ENCODE measurements around the gene NRGN. TPM values are rescaled to one million over a fixed set of nuclear protein-coding genes. Genes with fewer than 3 reads are reported as not detected.
A peak's percentile ranks its signal among the peaks of the same experiment; 100 is the strongest.

NRGN gene
- total and polyA plus RNA-seq, 2 of the 4 experiments (the other 2 are of a cell fraction) = 0.54 to 24.8 TPM

GRCh38 chr11:124793466-124794278, 53.9 kb downstream of the NRGN start:
- no peak overlapping the region for H3K56ac ChIP-seq (ENCODE audit: extremely low read depth, insufficient read depth, low read length)
- no peak overlapping the region for H2AFZ ChIP-seq (replicated peaks; ENCODE audit: low read length, poor library complexity)
- no peaks in the 10 kb centered on the region for H3K27me3 ChIP-seq (ENCODE audit: control insufficient read depth, insufficient read depth, low read length)
- no peak overlapping the region for H4K8ac ChIP-seq (ENCODE audit: low read depth in 2 of 2, low read length in 2 of 2)
- WGBS, 2 experiments (ENCODE audit: extremely low coverage in 2 of 2, insufficient read length in 1 of 2) = no CpG with 5 or more reads among the region's 2 CpGs
- intact Hi-C loops (cut with micrococcal nuclease) (loop anchor here (1.0 kb wide), 1 partner anchor 124 kb away; no protein-coding TSS in a partner anchor), in situ Hi-C loops (cut with MboI; ENCODE audit: low sequenced_read_pairs) (no loop called here), dilution Hi-C loops (cut with HindIII; ENCODE audit: low sequenced_read_pairs, unreplicated experiment) (no loop called here)
- CTCF ChIA-PET = interaction anchor here (0.6 to 1.6 kb wide), 10 partner anchors 11 to 149 kb away, joined by 3 to 7 read pairs (median 3); no protein-coding TSS in a partner anchor
- no peak overlapping the region for H3K18ac ChIP-seq (ENCODE audit: low read depth, low read length)
- no TSS peak for BruUV-seq (replicated peaks)
- no peak overlapping the region for H3K4me2 ChIP-seq (ENCODE audit: low read depth, low read length)
- DNase-seq (peak; percentile 40), ATAC-seq (ENCODE audit: low read depth) (peak; percentile 69)
- no peak overlapping the region for H3K4me3 ChIP-seq (ENCODE audit: insufficient read depth, low read depth, low read length)
- H3K4ac ChIP-seq (ENCODE audit: low read depth, low read length) = no peak overlapping the region
- H3K9me1 ChIP-seq (ENCODE audit: insufficient read depth, low read length) = peaks cover 13% of the 10 kb centered on the region
- H2BK5ac ChIP-seq (ENCODE audit: low read depth, low read length, poor library complexity, severe bottlenecking) = no peak overlapping the region
- peaks cover 56% of the 10 kb centered on the region for H4K20me1 ChIP-seq (ENCODE audit: insufficient read depth, low read length)
- no peak overlapping the region for H4K91ac ChIP-seq (ENCODE audit: insufficient read depth, low read depth, low read length)
- no peak overlapping the region for H3K14ac ChIP-seq (replicated peaks; ENCODE audit: low read depth, low read length)
- no peaks in the 10 kb centered on the region for H3K36me3 ChIP-seq (ENCODE audit: control insufficient read depth, insufficient read depth, low read length)
- H3K9ac ChIP-seq (ENCODE audit: low read depth, low read length) = no peak overlapping the region
- TF ChIP-seq FOS (IDR thresholded peaks at IDR 0.05; ENCODE audit: low read depth, low read length) (no peak), RAD21 (IDR thresholded peaks at IDR 0.05; ENCODE audit: low read length) (peak; percentile 55), SMC3 (IDR thresholded peaks at IDR 0.05; ENCODE audit: low read depth, low read length) (peak; percentile 29; the same call in 1 of the 2 replicates), CTCF (conservative IDR thresholded peaks at IDR 0.05; ENCODE audit: low read depth, low read length) (peak; percentile 65), ELK1 (IDR thresholded peaks at IDR 0.05; ENCODE audit: borderline replicate concordance, low read depth, low read length) (no peak)
- no peak overlapping the region for H3K23ac ChIP-seq (ENCODE audit: low read depth, low read length)
- no peak overlapping the region for H2BK20ac ChIP-seq (ENCODE audit: low read depth, low read length)
- H3K4me1 ChIP-seq (ENCODE audit: control insufficient read depth, insufficient read depth, low read length) = peaks cover 7% of the 10 kb centered on the region
- no peak overlapping the region for H4K5ac ChIP-seq (ENCODE audit: low read depth, low read length)
- H2AK5ac ChIP-seq (ENCODE audit: low read depth, low read length) = no peak overlapping the region
- no peak overlapping the region for H2BK120ac ChIP-seq (ENCODE audit: low read depth, low read length)
- H3K79me1 ChIP-seq (ENCODE audit: low read depth in 1 of 2, low read length in 2 of 2) = peaks cover 20 to 59% of the 10 kb centered on the region in 2 experiments
- POLR2A ChIA-PET (ENCODE audit: unreplicated experiment) = interaction anchor here (0.6 to 1.0 kb wide), 2 partner anchors 125 to 1440 kb away, joined by 3 read pairs; no protein-coding TSS in a partner anchor
- H2AK9ac ChIP-seq (replicated peaks; ENCODE audit: low read depth, low read length, poor library complexity) = no peak overlapping the region
- no peak overlapping the region; the same call in 2 of the 3 replicates for H2BK15ac ChIP-seq (ENCODE audit: low read depth, low read length)
- H3K9me3 ChIP-seq (ENCODE audit: control insufficient read depth, insufficient read depth, low read length) = no peaks in the 10 kb centered on the region
- no peak overlapping the region for H3K27ac ChIP-seq (ENCODE audit: insufficient read depth, low read length)

All from IMR-90 (cell line).